ENCODE data around the gene UBALD2.
"Not testable (repeated sequence)": the region's sequence is repeated elsewhere in the genome, so short reads cannot be mapped to it uniquely, and the experiment has no call there.

The UBALD2 gene

DNA sequence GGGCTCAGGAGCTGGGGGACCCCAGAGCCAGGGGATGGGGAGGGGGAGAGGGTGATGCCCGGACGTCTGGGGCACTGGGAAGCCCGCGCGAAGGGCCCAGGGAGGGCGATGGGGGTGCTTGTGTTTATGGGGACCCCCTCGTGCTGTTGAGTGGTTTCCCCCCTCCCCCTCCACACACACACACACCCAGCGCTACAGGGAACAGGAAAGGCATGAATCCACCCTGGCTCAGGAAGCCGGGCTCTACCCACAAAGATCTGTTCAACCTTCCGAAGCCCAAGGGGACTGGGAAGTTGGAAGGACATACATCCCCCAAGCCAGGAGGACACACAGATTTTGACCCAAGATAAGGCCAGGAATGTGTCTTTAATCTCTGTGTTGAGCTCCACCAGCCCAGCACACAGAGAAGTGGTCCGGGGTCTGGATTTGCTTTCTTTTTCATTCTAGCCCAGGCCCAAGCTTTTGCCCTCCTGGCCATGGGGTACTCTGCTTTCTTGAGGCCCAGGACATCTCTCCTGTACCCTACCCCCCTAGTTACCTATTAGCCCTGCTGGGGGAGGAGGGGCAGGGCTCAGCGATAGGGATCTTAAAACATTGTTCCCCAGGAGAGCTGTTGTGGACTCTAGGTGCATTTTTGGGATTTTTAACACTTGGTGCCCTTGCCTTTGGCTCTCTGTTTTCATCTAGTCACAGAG is 1.2 kb downstream of the UBALD2 start:
- H3K9me3 ChIP-seq (ENCODE audit: control insufficient read depth, low read length) = no peaks in the 10 kb centered on the region
- H3K36me3 ChIP-seq (ENCODE audit: control insufficient read depth, insufficient read depth, low read length) = no peaks in the 10 kb centered on the region
- no peaks in the 10 kb centered on the region for H3K27me3 ChIP-seq (ENCODE audit: control insufficient read depth, insufficient read depth, low read length, poor library complexity, severe bottlenecking)
- peaks cover 29% of the 10 kb centered on the region for H3K4me1 ChIP-seq (ENCODE audit: control insufficient read depth, insufficient read depth, low read length)
- H3K27ac ChIP-seq (ENCODE audit: insufficient read depth, low read depth, low read length, poor library complexity, severe bottlenecking) = peak overlapping the region; percentile 13
- H3K4me3 ChIP-seq (ENCODE audit: insufficient read depth, low read depth, low read length) = peak overlapping the region; percentile 74
- 14% methylated on average over 11 to 12 of the region's 12 CpGs for whole genome bisulfite sequencing, 2 experiments

DNA sequence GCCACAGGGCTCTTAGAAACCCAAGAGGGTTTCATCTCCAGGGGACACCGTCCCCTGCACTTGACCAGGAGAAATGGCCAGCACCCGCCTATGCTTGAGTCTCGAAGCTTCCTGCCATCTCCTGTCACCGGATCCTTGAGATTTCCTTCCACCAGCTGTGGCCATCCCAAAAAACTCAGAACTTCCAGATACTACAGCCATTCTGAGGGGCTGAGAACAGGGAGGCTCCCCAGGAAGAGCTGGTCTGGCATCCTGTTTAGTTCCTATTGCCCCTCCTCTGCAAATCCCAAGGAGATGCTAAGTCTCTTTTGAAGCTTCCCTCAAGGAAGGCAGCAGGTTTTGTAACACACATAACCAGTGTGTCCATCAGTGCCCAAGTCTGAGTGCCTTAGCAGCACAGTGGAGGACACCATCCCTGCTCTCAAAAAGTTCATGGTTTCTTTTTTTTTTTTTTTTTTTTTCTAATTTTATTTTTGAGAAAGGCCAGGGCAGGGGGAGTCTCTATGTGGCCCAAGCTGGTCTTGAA is 2.0 kb downstream of the UBALD2 start:
- 85 to 97% methylated on average over 4 of the region's 4 CpGs for WGBS, 2 experiments
- H3K27ac ChIP-seq (ENCODE audit: insufficient read depth, low read depth, low read length, poor library complexity, severe bottlenecking) = no peak overlapping the region
- no peaks in the 10 kb centered on the region for H3K36me3 ChIP-seq (ENCODE audit: control insufficient read depth, insufficient read depth, low read length)
- peak overlapping the region; percentile 74 for H3K4me3 ChIP-seq (ENCODE audit: insufficient read depth, low read depth, low read length)
- no peaks in the 10 kb centered on the region for H3K9me3 ChIP-seq (ENCODE audit: control insufficient read depth, low read length)
- peaks cover 30% of the 10 kb centered on the region for H3K4me1 ChIP-seq (ENCODE audit: control insufficient read depth, insufficient read depth, low read length)
- H3K27me3 ChIP-seq (ENCODE audit: control insufficient read depth, insufficient read depth, low read length, poor library complexity, severe bottlenecking) = no peaks in the 10 kb centered on the region

DNA sequence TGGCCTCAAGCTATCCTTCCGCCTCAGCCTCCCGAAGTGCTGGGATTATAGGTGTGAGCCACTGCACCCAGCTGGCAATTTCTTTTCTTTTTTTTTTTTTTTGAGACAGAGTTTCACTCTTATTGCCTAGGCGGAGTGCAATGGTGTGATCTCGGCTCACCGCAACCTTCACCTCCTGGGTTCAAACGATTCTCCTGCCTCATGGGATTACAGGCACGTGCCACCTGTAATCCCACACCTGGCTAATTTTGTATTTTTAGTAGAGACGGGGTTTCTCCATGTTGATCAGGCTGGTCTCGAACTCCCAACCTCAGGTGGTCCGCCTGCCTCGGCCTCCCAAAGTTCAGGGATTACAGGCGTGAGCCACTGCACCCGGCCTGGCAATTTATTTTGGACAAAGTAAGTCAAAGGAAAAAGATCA is 2.4 kb downstream of the UBALD2 start:
- H3K27ac ChIP-seq (ENCODE audit: insufficient read depth, low read depth, low read length, poor library complexity, severe bottlenecking); H3K36me3 ChIP-seq (ENCODE audit: control insufficient read depth, insufficient read depth, low read length); H3K27me3 ChIP-seq (ENCODE audit: control insufficient read depth, insufficient read depth, low read length, poor library complexity, severe bottlenecking); H3K4me3 ChIP-seq (ENCODE audit: insufficient read depth, low read depth, low read length); H3K9me3 ChIP-seq (ENCODE audit: control insufficient read depth, low read length): not testable (repeated sequence)
- WGBS, 2 experiments = 92 to 93% methylated on average over 13 of the region's 13 CpGs
- H3K4me1 ChIP-seq (ENCODE audit: control insufficient read depth, insufficient read depth, low read length) = peaks cover 34% of the 10 kb centered on the region

DNA sequence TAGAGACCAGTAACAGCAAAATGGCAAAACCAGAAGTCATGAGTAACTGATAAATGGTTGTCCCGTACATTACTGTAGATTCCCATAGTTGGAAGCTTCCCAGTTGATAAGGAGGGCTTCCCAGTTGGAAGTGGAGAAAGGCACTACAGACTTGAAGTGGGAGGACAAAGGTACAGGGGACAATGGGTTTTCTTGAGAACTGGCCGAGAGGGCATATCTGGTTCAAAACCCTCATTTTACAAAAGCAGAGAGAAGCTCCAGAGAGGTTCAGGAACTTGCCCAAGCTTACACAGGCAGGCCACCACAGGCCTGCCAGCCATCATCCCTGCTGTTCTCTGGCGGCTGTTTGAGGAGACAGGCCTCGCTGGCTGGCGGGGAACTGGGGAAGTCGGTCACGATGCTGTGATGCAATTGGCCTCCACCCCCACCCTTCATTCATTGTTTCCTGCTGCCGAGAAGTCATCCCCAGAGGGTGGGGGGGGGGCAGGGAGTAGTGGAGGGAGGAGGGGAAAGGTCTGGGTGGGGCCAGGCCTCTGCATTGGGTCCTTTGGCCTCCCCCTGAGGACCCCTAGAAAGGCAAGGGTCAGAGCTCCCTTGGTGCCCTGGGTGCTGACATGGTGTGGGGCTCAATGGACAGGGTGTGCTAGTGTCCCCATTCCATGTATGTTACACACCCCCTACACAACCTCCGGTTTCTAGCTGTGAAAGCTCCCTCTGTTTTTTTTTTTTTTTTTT is 3.0 kb downstream of the UBALD2 start:
- H3K9me3 ChIP-seq (ENCODE audit: control insufficient read depth, low read length) = no peaks in the 10 kb centered on the region
- H3K4me1 ChIP-seq (ENCODE audit: control insufficient read depth, insufficient read depth, low read length) = peaks cover 34% of the 10 kb centered on the region
- no peaks in the 10 kb centered on the region for H3K36me3 ChIP-seq (ENCODE audit: control insufficient read depth, insufficient read depth, low read length)
- WGBS, 2 experiments = 52 to 53% methylated on average over 8 to 9 of the region's 9 CpGs
- no peak overlapping the region for H3K4me3 ChIP-seq (ENCODE audit: insufficient read depth, low read depth, low read length)
- H3K27me3 ChIP-seq (ENCODE audit: control insufficient read depth, insufficient read depth, low read length, poor library complexity, severe bottlenecking) = no peaks in the 10 kb centered on the region
- H3K27ac ChIP-seq (ENCODE audit: insufficient read depth, low read depth, low read length, poor library complexity, severe bottlenecking) = no peak overlapping the region

DNA sequence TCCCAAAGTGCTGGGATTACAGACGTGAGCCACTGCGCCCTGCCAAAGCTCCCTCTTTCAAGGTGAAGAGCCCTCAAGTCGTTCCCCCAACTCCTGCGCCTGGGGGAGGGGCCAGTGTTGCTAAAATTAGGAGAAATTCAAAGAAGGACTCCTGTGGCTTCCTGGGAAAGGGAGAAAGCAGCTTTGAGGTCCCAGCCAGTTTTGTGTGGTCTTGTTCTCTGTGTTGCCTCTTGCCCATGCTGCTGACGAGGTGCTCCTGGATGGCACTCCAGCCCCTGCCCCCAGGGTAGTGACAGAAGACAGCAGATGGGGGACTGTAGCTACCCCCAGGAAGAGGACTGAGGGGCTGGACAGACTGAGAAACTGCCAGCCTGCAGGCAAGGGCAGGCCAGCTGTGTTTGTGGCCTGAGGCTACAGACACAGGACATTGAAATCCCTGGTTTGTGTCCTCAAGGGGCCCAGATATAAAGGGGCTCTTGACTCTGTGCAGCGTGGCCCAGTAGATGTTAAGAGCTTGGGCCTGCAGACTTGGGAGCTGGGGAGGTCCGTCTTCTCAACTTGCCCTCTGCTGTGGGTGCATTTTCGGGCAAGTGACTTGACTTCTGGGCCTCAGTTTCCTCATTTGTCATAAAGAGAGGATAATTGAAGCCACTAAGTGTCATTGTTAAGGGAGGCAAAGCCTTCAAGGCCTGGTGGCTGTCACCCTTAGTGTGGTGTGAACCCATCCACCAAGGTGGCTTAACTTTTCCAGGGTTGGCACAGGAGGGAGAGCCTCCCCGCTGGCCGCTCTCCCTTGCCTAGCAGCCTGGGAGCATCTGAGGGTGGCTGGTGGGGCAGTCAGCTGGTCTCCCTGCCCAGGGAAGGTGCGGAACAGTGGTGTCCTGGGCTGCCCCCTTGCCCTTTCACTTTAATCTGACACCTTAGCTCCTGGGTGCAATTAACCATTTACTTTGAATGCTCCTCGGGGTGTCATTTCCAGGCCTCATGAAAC is 4.1 kb downstream of the UBALD2 start:
- H3K9me3 ChIP-seq (ENCODE audit: control insufficient read depth, low read length) = no peaks in the 10 kb centered on the region
- H3K27me3 ChIP-seq (ENCODE audit: control insufficient read depth, insufficient read depth, low read length, poor library complexity, severe bottlenecking) = no peaks in the 10 kb centered on the region
- WGBS, 2 experiments = 78 to 79% methylated on average over 12 of the region's 12 CpGs
- no peaks in the 10 kb centered on the region for H3K36me3 ChIP-seq (ENCODE audit: control insufficient read depth, insufficient read depth, low read length)
- H3K4me1 ChIP-seq (ENCODE audit: control insufficient read depth, insufficient read depth, low read length) = peaks cover 34% of the 10 kb centered on the region
- H3K4me3 ChIP-seq (ENCODE audit: insufficient read depth, low read depth, low read length) = no peak overlapping the region
- H3K27ac ChIP-seq (ENCODE audit: insufficient read depth, low read depth, low read length, poor library complexity, severe bottlenecking) = no peak overlapping the region

DNA sequence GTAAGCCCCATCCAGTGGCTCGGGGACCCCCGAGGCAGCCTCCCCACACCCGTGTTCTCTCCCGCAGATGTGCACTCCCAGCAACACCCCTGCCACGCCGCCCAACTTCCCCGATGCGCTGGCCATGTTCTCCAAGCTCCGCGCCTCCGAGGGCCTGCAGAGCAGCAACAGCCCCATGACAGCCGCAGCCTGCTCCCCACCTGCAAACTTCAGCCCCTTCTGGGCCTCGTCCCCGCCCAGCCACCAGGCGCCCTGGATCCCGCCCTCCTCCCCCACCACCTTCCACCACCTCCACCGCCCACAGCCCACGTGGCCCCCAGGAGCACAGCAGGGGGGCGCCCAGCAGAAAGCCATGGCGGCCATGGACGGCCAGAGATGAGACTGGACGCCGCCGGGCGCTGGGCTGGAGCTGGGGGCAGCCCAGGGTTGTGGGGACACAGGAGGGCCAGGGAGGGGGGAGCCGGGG is 5.0 kb downstream of the UBALD2 start:
- 92 to 93% methylated on average over 22 to 25 of the region's 26 CpGs for WGBS, 2 experiments
- peaks cover 34% of the 10 kb centered on the region for H3K4me1 ChIP-seq (ENCODE audit: control insufficient read depth, insufficient read depth, low read length)

DNA sequence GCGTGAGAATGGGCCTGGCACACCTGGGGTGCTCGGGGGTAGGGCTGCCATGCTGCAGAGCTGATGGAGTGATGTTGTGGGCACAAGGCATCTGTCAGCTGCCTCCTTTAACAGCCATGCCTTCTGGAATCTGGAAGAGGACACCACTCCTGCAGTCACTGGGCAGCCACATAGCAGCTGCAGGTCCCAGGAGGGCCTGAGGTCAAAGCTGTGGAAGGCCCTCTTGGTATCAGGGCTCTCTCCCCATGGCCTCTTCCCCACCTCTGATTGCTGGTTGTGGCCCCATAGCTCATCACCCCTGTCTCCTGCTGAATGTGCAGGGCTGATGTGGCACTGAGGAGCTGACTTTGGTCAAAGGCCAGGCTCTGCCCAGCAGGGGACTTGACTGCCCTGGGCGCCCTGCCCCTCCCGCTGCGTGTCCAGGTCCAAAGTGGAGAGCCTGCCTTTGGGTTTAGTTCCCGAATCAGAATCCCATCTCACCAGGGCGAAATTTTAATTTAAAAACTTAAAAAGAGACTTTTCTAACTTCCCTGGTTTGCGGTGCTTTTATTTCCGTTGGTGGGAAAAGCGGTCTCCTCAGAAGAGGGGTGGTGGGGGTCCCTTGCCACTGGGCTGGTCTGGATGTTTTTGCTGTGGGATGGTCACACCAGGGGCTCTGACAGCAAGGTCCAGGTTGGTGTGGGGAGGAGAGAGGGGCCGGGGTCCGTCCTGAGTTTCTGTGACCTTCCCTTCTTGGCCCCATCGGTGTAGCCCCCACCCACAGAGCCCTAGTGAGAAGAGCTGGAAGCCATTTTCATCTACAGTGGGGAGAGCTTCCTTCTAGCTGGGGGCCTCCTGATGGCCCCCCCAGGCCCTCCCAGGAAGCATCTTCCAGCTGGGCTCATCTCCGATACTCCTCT is 5.9 kb downstream of the UBALD2 start:
- no peaks in the 10 kb centered on the region for H3K27me3 ChIP-seq (ENCODE audit: control insufficient read depth, insufficient read depth, low read length, poor library complexity, severe bottlenecking)
- no peaks in the 10 kb centered on the region for H3K9me3 ChIP-seq (ENCODE audit: control insufficient read depth, low read length)
- H3K4me1 ChIP-seq (ENCODE audit: control insufficient read depth, insufficient read depth, low read length) = peaks cover 34% of the 10 kb centered on the region
- H3K4me3 ChIP-seq (ENCODE audit: insufficient read depth, low read depth, low read length) = no peak overlapping the region
- H3K27ac ChIP-seq (ENCODE audit: insufficient read depth, low read depth, low read length, poor library complexity, severe bottlenecking) = no peak overlapping the region
- no peaks in the 10 kb centered on the region for H3K36me3 ChIP-seq (ENCODE audit: control insufficient read depth, insufficient read depth, low read length)
- WGBS, 2 experiments = 93 to 95% methylated on average over 13 of the region's 14 CpGs

More for the DNA sequence above, 5.0 kb downstream of the UBALD2 start:
- Histone ChIP-seq H3K4me3 (ENCODE audit: insufficient read depth, low read depth, low read length) (no peak overlapping the region), H3K9me3 (ENCODE audit: control insufficient read depth, low read length) (no peaks in the 10 kb centered on the region), H3K27ac (ENCODE audit: insufficient read depth, low read depth, low read length, poor library complexity, severe bottlenecking) (no peak overlapping the region), H3K27me3 (ENCODE audit: control insufficient read depth, insufficient read depth, low read length, poor library complexity, severe bottlenecking) (no peaks in the 10 kb centered on the region), H3K36me3 (ENCODE audit: control insufficient read depth, insufficient read depth, low read length) (no peaks in the 10 kb centered on the region)

DNA sequence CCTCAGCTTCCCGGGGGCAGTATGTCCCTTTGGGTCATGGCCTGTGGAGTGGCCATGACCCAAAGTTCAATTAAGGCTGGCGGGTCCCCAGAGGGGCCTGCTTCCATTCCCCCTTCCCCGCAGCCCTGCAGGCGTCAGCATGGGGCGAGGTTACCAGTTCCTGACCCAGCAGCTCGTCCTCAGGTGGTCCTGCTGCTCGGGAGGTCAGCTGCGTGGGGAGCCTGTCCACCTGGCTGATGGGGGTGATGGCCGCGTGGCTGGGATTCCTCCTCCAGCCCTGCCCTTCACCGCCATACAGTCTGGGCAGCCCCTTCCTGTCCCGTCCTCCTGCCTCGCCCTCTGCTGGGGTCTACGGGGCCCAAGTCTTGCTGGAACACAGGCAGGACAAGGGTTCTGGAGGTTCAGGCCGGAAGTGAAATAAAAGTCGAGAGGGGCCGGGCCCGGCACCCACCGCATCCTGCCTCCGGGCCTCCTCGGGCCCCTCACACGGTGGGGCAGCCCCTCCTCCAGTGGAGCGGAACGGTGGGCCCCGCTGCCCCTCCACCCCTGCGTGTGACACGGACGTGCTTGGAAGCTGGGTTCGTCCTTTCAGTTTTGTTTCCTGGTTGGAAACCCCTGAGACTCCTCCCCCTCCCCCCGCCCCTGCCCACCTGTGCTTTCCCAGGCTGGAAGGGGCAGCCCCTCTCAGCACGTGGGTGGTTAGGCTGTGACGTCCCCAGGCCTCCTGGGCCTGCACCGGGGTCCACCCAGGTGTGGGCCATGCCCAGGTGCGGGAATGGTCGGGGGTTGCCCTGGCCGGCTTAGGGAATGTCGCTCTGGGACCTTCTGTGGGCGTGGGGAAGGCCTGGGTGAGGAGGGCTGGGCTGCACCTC is 6.8 kb downstream of the UBALD2 start:
- Histone ChIP-seq H3K27ac (ENCODE audit: insufficient read depth, low read depth, low read length, poor library complexity, severe bottlenecking) (peak overlapping the region; percentile 3), H3K9me3 (ENCODE audit: control insufficient read depth, low read length) (no peaks in the 10 kb centered on the region), H3K36me3 (ENCODE audit: control insufficient read depth, insufficient read depth, low read length) (no peaks in the 10 kb centered on the region), H3K4me3 (ENCODE audit: insufficient read depth, low read depth, low read length) (no peak overlapping the region), H3K27me3 (ENCODE audit: control insufficient read depth, insufficient read depth, low read length, poor library complexity, severe bottlenecking) (no peaks in the 10 kb centered on the region), H3K4me1 (ENCODE audit: control insufficient read depth, insufficient read depth, low read length) (peaks cover 34% of the 10 kb centered on the region)
- 64 to 66% methylated on average over 38 of the region's 38 CpGs for WGBS, 2 experiments

Data from ectodermal cell (in vitro differentiated cells).